Measurements from ENCODE around the gene ZNF526.

The ZNF526 gene

DNA sequence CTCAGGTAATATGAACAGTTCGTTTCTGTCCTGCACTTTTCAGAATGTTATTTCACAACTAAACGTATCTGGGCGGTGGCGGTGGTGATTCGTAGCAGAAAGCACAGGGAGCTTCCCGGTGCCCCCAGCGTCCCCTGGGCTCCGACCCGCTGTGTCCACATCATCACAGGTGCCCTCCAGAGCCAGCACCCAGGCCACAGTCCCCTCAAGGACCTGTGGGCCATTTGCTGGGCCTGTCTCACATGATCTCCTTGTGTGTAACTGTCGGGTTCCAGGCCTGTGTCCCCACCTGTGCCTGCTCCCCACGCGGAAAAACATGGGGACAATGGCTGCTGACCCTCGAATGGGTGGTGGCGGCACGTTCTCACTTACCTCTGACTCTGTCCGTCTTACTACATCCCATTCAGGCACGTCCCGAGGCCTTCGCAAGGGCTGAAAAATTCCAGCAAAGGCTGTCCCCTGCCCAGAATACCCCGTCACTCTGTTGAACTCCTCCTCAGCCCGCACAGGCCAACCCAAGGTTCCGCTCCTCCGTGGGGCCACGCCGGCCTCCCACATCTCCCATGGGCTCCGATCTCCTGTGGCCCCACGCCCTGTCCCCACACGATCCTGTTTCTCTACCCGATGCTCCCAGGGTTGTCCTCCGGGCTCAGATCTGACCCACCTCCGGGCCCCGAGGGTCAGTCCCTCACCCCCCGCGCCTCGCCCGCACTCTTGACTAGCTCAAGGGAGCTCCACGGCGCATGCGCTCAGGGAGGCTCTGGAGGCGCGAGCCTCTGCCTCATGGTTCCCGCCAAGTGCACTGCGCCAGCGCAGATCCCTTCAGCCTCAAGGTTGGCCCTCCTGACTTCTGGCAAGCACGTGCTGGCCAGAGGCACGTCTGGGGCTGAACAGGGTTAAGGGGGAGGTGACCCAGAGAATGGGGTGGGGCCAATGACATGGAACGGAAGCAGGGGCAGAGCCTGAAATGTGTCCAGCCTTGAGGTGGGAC, 23.8 kb upstream of the ZNF526 start:
- DNase-seq = no peak

DNA sequence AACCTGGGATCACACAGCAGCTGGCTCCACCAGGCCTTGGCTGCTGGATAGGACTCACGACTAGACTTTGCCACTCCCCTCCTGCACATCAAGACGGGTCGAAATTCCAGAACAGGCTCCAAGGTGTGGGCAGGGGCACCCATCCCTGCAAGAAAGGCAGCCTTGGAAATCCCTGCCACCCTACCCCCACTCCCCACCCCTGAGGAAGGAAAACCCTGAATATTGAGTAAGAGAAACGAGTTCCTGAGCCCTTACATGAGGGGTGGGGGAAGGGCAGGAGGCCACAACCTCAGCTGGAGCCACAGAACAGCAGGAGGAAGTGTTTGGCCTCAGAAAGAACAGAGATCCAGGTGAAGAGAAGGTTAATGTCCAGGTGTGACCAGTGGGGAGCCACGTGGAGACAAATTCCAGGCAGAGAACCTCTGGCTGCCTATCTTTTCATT, 22.7 kb upstream of the ZNF526 start:
- DNase-seq = no peak

DNA sequence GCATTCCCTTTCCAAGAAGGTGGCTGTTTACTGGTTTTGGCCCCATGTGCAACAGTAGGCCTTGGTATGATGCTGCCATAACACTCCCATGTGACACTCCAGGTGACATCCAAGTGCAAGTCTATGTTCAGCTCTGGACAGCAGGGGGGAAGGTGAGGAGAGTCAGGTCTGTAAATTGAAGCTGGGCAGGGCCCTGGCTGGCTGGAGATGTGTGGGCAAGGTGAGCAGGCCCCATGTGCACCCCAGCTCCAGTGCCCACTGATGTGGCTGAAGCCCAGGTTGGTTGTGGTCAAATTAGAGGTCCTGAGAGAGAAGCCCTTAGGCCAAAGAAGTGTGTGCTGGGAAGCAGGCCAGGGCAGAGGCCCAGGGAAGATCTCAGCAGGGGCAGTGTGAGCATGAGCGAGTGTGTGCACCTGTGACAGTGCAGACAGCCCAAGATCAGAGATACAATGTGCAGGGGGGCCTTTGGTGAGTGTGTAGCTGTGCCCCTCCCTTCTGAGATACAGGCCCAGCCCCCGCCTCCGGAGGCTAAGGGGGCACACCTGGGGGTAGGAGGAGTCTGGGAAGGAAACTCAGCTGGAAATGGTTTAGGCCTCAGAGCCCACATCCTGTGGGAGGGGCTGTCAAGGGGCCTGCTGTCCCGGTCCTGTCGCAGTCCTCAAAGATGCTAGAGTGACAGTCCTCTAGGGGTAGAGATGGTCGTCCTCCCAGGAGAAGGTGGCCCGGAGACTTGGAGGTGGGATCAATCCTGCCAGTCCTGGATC, 21.3 kb upstream of the ZNF526 start:
- no peak for DNase-seq

DNA sequence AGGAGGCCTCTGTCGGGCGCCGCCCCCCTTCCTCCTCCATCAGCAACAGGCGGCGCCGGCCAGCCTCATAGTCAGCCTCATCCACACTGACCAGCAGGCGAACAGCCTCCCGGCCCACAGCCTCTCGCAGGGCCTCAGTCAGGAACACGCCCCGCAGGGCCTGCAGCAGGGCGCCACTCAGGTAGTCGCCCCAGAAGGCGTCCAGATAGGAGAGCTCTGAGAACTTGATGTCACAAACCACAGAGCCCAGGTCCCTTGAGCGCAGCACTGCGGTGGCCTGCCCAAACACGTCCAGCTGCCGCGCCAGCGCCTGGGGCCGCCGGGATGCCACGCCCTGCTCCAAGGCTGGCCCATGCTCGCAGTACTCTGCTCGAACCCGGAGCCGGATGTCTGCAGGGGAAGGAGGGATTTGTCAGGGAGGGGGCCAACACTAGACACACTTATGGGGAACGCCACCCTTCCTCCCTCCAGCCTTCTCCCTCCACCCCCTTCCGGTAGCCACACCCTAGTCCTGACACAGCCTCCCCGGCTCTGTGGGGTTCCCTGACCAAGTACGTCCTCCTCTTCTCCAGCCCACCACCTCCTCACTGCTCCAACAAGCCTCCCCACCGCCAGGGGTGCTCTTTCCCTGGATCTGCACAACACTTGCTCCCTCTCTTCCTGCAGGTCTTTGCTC, 20.5 kb upstream of the ZNF526 start:
- no peak for DNase-seq

GRCh38 chr19:42200116-42200715, 19.9 kb upstream of the ZNF526 start:
- no peak for DNase-seq

DNA sequence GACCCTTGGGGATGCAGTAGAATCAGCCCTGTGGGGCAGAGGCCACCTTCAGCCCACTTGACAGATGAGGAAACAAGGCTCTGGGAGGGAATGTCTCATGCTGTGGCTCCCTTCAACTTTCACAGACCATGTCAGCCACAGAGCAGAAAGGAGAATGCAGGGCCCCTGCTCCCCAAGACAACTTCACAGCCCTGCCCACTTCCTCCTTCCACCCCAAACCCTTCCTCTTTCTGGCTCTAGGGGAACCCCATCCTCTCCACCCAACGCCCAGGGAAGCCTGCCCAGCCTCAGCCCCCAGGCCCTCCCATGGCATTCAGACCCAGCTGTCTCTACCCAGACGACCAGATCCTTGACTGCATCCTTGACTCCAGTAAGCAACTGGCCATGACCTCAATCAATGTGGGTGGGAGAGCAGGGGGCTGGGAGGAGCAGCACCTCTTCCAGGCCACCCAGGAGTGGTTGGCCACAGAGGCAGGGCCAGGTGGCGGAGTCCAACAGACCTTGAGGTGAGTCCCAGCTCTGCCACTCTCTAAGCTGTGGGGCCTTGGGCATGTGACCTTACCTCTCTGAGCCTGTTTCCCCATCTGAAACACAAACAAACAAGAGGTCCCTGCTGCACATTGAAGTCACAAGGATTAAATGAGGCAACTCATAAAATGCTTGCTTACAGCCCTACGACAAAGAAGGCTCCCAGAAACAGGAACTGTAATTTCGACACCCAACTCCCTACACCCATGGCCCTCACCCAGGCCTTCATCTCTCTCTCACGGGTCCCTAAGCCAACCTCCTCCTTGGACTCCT, 18.4 kb upstream of the ZNF526 start:
- DNase-seq = no peak

- DNase-seq = no peak
These were observed 17.7 kb upstream of the ZNF526 start for GRCh38 chr19:42202290-42202880.

GRCh38 chr19:42203700-42204099, 16.4 kb upstream of the ZNF526 start:
- DNase-seq = no peak

DNA sequence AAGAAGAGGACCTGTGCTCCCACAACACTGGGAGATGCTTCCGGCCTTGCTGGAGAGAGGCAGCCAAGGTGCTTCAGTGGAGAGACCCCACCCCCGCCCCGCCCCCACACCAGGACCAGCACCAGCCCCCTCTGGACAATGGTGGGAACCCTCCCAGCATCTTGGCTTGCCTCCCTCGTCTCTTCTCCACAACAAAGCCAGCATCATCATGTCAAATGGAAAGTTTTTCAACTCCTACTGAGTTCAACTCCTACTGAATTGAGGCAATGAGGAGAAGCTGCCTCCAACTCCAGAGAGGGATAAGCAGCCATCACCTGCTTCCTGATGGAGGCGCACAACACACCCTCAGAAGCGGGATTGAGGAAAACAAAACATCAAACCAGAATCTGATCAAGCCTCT, 15.4 kb upstream of the ZNF526 start:
- no peak for DNase-seq

DNA sequence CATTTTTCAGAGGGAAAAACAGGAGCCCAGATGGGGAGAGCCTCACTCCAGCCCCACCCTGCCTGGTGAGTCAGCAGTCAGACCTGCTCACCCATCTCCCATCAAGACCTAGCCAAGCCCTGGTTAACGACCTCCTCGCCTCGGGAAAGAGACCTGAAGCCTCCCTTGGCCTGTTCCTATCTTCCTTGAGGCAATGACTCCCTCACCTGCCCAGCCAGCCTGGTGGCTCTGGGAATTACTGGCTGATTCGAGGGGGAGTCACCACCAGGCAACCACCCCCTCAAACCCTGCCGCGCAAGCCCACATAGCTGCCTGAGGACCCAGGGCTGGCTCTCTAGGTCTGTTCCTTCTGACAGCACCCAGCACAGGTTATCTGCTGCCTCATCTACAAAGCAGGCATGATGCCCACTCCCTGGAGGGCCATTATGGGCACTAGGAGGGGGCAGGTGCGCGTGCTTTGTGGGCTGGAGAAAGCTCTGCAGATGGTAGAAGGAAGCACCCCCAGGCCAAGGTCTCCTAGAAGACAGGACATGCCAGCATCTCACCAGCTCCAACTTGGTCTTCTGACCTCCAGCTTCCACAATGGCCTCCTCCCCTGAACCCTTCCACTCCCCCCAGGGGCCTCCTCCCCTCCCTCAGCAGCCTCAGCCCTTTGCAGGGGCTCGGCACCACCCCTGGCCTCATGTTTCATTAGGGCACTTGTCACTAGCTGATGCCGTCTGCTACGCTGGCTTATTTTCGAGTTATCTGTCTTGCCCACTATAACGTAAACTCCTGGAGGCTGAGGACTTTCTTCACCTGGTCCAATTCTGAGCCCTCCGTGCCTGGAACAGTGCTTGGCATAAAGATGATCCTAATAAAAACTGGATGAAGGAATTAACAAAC, 13.0 kb upstream of the ZNF526 start:
- DNase-seq = no peak

- DNase-seq = no peak
These were observed 12.3 kb upstream of the ZNF526 start for GRCh38 chr19:42207767-42208271.

GRCh38 chr19:42208612-42209011, 11.5 kb upstream of the ZNF526 start:
- DNase-seq = no peak

DNA sequence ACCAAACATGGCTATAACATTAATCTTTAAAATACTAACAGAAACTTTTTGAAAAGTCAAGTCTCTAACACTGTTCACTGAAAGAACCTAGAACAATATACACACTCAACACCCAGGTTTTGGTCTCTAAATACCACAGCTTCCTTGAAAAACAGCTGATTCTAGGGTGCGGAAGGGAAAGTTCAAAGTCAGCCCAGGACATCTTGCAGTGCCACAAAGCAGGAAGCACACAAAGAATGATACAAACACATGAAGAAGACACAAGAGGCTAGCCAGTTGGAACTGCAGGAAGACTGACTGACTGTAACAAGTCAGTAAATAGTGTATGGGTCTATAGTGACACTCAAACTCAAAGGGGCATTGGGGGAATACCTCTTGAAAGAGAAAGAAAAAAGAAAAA, 7.2 kb upstream of the ZNF526 start:
- DNase-seq = no peak

DNA sequence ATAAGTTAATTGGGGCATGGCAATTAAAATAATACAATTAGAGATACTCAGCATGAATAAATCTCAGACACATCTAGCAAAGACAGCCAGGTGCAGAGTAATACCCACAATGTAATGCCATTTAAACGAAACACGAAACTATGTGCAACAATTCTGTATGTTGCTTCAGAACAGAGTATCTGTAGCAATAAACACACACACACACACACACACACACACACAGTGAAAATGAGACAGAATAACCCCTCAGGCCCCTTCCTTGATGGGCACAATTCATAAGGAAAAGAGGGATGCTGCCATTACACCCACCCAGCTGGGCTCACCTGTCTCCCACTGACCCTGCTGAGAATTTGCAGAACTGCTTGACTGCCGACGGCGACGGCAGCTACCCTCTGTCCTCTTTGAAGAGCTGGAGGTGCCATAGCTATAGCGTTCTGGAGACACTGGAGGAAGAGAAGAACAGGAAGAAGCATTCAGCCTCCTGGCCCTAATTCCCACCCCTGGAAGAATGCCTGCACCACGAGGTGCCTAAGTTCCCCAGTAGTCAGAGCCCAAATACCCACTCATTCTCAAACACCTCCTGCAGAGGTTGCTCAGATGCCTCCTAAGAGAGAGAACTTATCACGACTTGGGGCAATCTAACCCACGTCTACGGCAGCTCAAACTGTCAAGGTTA, 5.2 kb upstream of the ZNF526 start:
- DNase-seq = no peak

GRCh38 chr19:42216653-42217519, 3.2 kb upstream of the ZNF526 start:
- no peak for DNase-seq

DNA sequence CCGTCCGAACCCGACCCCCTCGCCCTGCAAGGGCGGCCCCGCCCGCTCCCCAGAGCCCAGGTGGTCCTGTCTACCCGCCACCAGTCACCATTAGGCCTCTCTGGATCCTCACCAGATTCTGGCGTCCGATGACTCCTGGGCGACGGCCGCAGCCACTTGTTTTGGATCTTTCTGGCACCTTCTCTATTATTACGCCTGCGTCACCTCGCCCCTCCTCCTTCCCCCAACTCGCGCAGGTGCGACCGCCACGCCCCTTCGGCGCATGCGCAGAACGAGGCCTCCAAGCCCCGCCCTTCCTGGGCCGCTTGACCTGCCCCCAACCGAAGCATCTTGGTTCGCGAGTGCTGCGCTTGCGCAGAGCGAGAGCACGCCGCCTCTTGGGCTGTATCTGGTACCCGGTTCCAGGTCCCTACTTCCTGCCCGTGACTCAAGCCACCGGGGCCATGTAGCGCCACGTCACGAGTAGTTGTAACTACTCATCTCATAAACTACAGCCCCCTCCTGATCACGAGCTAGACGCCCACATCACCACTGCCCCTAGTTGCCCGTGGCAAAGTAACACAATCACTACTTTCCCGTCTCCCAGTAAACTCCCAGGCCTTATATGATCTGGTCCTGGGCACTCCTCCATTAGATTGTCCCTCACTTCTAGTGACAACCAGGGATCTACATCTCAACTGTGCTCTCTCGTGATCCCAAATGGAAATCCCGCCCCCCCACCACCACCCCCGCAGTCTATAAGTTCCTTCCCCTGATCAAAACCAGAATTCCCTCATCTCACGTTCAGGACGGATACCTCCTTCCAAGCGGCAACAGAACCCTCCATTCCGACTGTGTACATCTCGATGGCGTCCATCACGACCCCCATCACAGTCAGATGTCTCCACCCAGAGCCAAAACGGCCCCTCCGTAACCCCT, 2.3 kb upstream of the ZNF526 start, which contains the start of gene DEDD2:
TSS of gene DEDD2 (minus strand) at position 158 of the 918 bp plus-strand sequence. CDS start 670 bp downstream, outside the sequence.
- DNase-seq = peak; percentile 67

- no peak for DNase-seq
These were observed 612 bp downstream of the ZNF526 start for GRCh38 chr19:42220751-42221097.

Measured in NCI-H1417 treated with DMSO at 0.1 percent for 48 hours (cell line).